COR-L47 (cell line): ENCODE results near the gene MGAT5B.

Source experiments
- DNase-seq: peaks from one replicate; lab custom pipeline; 2025; lab: John Stamatoyannopoulos, UW

MGAT5B gene

GRCh38 chr17:76879691-76880090 lies 11.5 kb downstream of the MGAT5B start:
- DNase-seq = no peak

- no peak for DNase-seq
Observed at GRCh38 chr17:76880268-76880667, 12.1 kb downstream of the MGAT5B start.

GRCh38 chr17:76880971-76881370 lies 12.8 kb downstream of the MGAT5B start:
- no peak for DNase-seq

- DNase-seq = no peak
Observed at GRCh38 chr17:76881408-76881807, 13.2 kb downstream of the MGAT5B start.

GRCh38 chr17:76881966-76882365 lies 13.8 kb downstream of the MGAT5B start:
- no peak for DNase-seq

- DNase-seq = no peak
Observed at GRCh38 chr17:76883744-76884525, 15.7 kb downstream of the MGAT5B start.

- DNase-seq = no peak
Observed at GRCh38 chr17:76884995-76885893, 17.0 kb downstream of the MGAT5B start.

- DNase-seq = no peak
Observed at GRCh38 chr17:76885894-76886290, 17.7 kb downstream of the MGAT5B start.

- no peak for DNase-seq
Observed at GRCh38 chr17:76886395-76886794, 18.2 kb downstream of the MGAT5B start.

- DNase-seq = no peak
Observed at GRCh38 chr17:76887802-76888201, 19.6 kb downstream of the MGAT5B start.

GRCh38 chr17:76888661-76889060 lies 20.5 kb downstream of the MGAT5B start:
- no peak for DNase-seq

GRCh38 chr17:76889323-76889722 lies 21.1 kb downstream of the MGAT5B start:
- no peak for DNase-seq

GRCh38 chr17:76892329-76892728 lies 24.1 kb downstream of the MGAT5B start:
- no peak for DNase-seq

- peak; percentile 89 for DNase-seq
Observed at GRCh38 chr17:76893623-76894334, 25.6 kb downstream of the MGAT5B start.

GRCh38 chr17:76894842-76895241 lies 26.6 kb downstream of the MGAT5B start:
- no peak for DNase-seq

GRCh38 chr17:76897023-76897422 lies 28.8 kb downstream of the MGAT5B start:
- DNase-seq = no peak

- no peak for DNase-seq
Observed at GRCh38 chr17:76899414-76899813, 31.2 kb downstream of the MGAT5B start.

- DNase-seq = no peak
Observed at GRCh38 chr17:76900723-76901122, 32.5 kb downstream of the MGAT5B start.

- DNase-seq = no peak
Observed at GRCh38 chr17:76901542-76902197, 33.5 kb downstream of the MGAT5B start.

- no peak for DNase-seq
Observed at GRCh38 chr17:76902476-76902875, 34.3 kb downstream of the MGAT5B start.

- DNase-seq = no peak
Observed at GRCh38 chr17:76903631-76904030, 35.4 kb downstream of the MGAT5B start.

GRCh38 chr17:76904116-76904515 lies 35.9 kb downstream of the MGAT5B start:
- no peak for DNase-seq
